AG09309 (cell line): Measurements from ENCODE around the gene DPEP2.
"Not testable (repeated sequence)": the region's sequence is repeated elsewhere in the genome, so short reads cannot be mapped to it uniquely, and the experiment has no call there.

Experiments
- DNase-seq: peaks from one replicate; pipeline ENCODE4 v3.0.0-alpha.2; 2010; ENCODE audit warnings: low read depth
- H3K4me3 ChIP-seq: 2 replicates; pipeline ENCODE4 v1.5.1; 2011; ENCODE audit warnings: mild to moderate bottlenecking, low read depth, low read length, moderate library complexity; ENCODE audit not compliant: control insufficient read depth
- CTCF ChIP-seq: IDR thresholded peaks from 2 replicates; pipeline ENCODE4 v1.5.1; 2011; ENCODE audit warnings: mild to moderate bottlenecking, low read depth, low read length, inconsistent platforms; ENCODE audit not compliant: insufficient read depth, control insufficient read depth; ENCODE audit errors: missing control alignments

Gene DPEP2, protein sequence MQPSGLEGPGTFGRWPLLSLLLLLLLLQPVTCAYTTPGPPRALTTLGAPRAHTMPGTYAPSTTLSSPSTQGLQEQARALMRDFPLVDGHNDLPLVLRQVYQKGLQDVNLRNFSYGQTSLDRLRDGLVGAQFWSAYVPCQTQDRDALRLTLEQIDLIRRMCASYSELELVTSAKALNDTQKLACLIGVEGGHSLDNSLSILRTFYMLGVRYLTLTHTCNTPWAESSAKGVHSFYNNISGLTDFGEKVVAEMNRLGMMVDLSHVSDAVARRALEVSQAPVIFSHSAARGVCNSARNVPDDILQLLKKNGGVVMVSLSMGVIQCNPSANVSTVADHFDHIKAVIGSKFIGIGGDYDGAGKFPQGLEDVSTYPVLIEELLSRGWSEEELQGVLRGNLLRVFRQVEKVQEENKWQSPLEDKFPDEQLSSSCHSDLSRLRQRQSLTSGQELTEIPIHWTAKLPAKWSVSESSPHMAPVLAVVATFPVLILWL

DNA sequence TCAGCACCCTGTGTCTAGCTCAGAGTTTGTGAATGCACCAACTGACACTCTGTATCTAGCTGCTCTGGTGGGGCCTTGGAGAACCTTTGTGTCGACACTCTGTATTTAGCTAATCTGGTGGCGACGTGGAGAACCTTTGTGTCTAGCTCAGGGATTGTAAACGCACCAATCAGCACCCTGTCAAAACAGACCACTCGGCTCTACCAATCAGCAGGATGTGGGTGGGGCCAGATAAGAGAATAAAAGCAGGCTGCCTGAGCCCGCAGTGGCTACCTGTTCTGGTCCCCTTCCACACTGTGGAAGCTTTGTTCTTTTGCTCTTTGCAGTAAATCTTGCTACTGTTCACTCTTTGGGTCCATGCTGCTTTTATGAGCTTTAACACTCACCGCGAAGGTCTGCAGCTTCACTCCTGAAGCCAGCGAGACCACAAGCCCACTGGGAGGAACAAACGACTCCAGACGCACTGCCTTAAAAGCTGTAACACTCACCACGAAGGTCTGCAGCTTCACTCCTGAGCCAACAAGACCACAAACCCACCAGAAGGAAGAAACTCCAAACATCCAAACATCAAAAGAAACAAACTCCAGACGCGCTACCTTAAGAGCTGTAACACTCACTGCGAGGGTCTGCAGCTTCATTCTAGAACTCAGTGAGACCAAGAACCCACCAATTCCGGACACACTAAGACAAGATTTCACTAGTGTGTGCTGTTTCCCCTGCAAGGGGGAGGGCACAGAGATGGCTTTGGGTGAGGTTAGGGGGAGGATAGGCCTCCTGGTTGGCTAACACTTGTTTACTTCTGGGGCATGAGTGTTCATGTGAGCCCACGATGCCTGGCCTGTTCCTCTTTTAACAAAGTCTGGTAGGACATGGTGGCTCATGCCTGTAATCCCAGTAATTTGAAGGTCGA lies at the start of gene DPEP2:
DPEP2 (minus strand) TSS at position 706 of the 910 bp plus-strand sequence. CDS start 6,272 bp downstream, outside the sequence.
- not testable (repeated sequence) for H3K4me3 ChIP-seq, DNase-seq

- no peak for DNase-seq
Measured at GRCh38 chr16:68047987-68048386, 48.7 kb upstream of the DPEP2 start.

GRCh38 chr16:68046106-68046505 lies 46.8 kb upstream of the DPEP2 start:
- TF ChIP-seq CTCF = no peak
- DNase-seq = no peak
- no peak overlapping the region for H3K4me3 ChIP-seq

More at GRCh38 chr16:68047987-68048386, 48.7 kb upstream of the DPEP2 start:
- H3K4me3 ChIP-seq = no peak overlapping the region
- no peak for TF ChIP-seq CTCF

DNA sequence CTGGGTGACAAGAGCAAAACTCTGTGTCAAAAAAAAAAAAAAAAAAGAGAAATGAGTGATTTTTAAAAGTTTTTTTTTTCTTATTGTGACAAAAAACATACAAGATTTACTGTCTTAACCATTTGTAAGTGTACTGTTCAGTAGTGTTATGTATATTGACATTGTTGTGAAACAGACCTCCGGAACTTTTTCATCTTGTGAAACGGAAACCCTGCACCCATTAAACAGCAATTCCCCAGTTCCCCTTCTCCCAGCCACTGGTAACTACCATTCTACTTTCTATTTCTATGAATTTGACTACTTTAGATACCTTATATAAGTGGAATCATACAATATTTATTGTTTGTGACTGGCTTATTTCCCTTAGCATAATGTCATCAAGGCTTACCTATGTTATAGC lies 42.5 kb upstream of the DPEP2 start:
- no peak for TF ChIP-seq CTCF
- no peak overlapping the region for H3K4me3 ChIP-seq
- DNase-seq = no peak

GRCh38 chr16:68040506-68041288 lies 41.4 kb upstream of the DPEP2 start:
- no peak for DNase-seq
- peak; percentile 92 for TF ChIP-seq CTCF
- H3K4me3 ChIP-seq = no peak overlapping the region

GRCh38 chr16:68037841-68038597 lies 38.7 kb upstream of the DPEP2 start:
- no peak for TF ChIP-seq CTCF
- no peak overlapping the region for H3K4me3 ChIP-seq
- DNase-seq = no peak
